Measurements from ENCODE around the gene GEMIN7. TPM values are rescaled to one million over a fixed set of nuclear protein-coding genes. Genes with fewer than 3 reads are reported as not detected.

The GEMIN7 gene
- total and polyA plus RNA-seq, 2 of the 13 experiments (the other 11 are each of a cell fraction or from before 2014, with no cell fraction given), result 24.1 to 30.6 TPM

- POLR2A ChIA-PET, result interaction anchor here (0.8 to 3.2 kb wide), 8 partner anchors 16 to 143 kb away, joined by 3 to 13 read pairs (median 5); partner anchors contain the start of genes BLOC1S3, CLASRP, CLPTM1 and GEMIN7
- intact Hi-C loops (cut with micrococcal nuclease; ENCODE audit: unreplicated experiment), result no loop called here
- no peak for TF ChIP-seq ZFAT (CRISPR knock-in tag; conservative IDR thresholded peaks at IDR 0.05)
- TF ChIP-seq KLF15 (CRISPR knock-in tag; IDR thresholded peaks at IDR 0.05; ENCODE audit: borderline replicate concordance), result no peak
- peak; percentile 27; the same call in 1 of the 2 replicates for TF ChIP-seq KLF6 (CRISPR knock-in tag; IDR thresholded peaks at IDR 0.05)
- TF ChIP-seq ZNF431 (CRISPR knock-in tag; IDR thresholded peaks at IDR 0.05; ENCODE audit: borderline replicate concordance, low read depth), result no peak
- TF ChIP-seq NFIC (IDR thresholded peaks at IDR 0.05; ENCODE audit: low read length), result no peak
- TF ChIP-seq, protein P1, sequence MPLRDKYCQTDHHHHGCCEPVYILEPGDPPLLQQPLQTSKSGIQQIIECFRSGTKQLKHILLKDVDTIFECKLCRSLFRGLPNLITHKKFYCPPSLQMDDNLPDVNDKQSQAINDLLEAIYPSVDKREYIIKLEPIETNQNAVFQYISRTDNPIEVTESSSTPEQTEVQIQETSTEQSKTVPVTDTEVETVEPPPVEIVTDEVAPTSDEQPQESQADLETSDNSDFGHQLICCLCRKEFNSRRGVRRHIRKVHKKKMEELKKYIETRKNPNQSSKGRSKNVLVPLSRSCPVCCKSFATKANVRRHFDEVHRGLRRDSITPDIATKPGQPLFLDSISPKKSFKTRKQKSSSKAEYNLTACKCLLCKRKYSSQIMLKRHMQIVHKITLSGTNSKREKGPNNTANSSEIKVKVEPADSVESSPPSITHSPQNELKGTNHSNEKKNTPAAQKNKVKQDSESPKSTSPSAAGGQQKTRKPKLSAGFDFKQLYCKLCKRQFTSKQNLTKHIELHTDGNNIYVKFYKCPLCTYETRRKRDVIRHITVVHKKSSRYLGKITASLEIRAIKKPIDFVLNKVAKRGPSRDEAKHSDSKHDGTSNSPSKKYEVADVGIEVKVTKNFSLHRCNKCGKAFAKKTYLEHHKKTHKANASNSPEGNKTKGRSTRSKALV (CRISPR knock-in tag; IDR thresholded peaks at IDR 0.05), result no peak
- no peak; the same call in 1 of the 2 replicates for TF ChIP-seq HDAC2 (CRISPR knock-in tag; IDR thresholded peaks at IDR 0.05)
- peak; percentile 10 for TF ChIP-seq AGO2 (optimal IDR thresholded peaks at IDR 0.05; ENCODE audit: low read depth, low read length)
- no peak for TF ChIP-seq JUNB (CRISPR knock-in tag; IDR thresholded peaks at IDR 0.05; ENCODE audit: borderline replicate concordance)
- TF ChIP-seq, protein P2, sequence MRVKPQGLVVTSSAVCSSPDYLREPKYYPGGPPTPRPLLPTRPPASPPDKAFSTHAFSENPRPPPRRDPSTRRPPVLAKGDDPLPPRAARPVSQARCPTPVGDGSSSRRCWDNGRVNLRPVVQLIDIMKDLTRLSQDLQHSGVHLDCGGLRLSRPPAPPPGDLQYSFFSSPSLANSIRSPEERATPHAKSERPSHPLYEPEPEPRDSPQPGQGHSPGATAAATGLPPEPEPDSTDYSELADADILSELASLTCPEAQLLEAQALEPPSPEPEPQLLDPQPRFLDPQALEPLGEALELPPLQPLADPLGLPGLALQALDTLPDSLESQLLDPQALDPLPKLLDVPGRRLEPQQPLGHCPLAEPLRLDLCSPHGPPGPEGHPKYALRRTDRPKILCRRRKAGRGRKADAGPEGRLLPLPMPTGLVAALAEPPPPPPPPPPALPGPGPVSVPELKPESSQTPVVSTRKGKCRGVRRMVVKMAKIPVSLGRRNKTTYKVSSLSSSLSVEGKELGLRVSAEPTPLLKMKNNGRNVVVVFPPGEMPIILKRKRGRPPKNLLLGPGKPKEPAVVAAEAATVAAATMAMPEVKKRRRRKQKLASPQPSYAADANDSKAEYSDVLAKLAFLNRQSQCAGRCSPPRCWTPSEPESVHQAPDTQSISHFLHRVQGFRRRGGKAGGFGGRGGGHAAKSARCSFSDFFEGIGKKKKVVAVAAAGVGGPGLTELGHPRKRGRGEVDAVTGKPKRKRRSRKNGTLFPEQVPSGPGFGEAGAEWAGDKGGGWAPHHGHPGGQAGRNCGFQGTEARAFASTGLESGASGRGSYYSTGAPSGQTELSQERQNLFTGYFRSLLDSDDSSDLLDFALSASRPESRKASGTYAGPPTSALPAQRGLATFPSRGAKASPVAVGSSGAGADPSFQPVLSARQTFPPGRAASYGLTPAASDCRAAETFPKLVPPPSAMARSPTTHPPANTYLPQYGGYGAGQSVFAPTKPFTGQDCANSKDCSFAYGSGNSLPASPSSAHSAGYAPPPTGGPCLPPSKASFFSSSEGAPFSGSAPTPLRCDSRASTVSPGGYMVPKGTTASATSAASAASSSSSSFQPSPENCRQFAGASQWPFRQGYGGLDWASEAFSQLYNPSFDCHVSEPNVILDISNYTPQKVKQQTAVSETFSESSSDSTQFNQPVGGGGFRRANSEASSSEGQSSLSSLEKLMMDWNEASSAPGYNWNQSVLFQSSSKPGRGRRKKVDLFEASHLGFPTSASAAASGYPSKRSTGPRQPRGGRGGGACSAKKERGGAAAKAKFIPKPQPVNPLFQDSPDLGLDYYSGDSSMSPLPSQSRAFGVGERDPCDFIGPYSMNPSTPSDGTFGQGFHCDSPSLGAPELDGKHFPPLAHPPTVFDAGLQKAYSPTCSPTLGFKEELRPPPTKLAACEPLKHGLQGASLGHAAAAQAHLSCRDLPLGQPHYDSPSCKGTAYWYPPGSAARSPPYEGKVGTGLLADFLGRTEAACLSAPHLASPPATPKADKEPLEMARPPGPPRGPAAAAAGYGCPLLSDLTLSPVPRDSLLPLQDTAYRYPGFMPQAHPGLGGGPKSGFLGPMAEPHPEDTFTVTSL (CRISPR knock-in tag; IDR thresholded peaks at IDR 0.05; ENCODE audit: borderline replicate concordance), result no peak
- TF ChIP-seq FOXK2 (IDR thresholded peaks at IDR 0.05), result no peak
- TF ChIP-seq KLF16 (CRISPR knock-in tag; IDR thresholded peaks at IDR 0.05), result 0 out of 4 replicates have a peak, but pooled peaks of 1 of the 2 experiments have one; percentile 31
- no peak for TF ChIP-seq ZNF691 (CRISPR knock-in tag; IDR thresholded peaks at IDR 0.05; ENCODE audit: borderline replicate concordance, low read depth)
- no peak for TF ChIP-seq ZNF83 (CRISPR knock-in tag; IDR thresholded peaks at IDR 0.05; ENCODE audit: borderline replicate concordance)
Measured at GRCh38 chr19:45097450-45097775, 18.4 kb downstream of the GEMIN7 start.

More at GRCh38 chr19:45097450-45097775, 18.4 kb downstream of the GEMIN7 start:
- WGBS (ENCODE audit: low lambda C conversion rate), result 32% methylated on average over 6 of the region's 7 CpGs
- Histone ChIP-seq H3K79me2 (ENCODE audit: insufficient read depth, low read length) (peaks cover 93% of the 10 kb centered on the region), H3K4me1 (ENCODE audit: insufficient read depth, low read length) (peaks cover 88% of the 10 kb centered on the region), H3K9ac (ENCODE audit: insufficient read depth, low read depth, low read length) (peak overlapping the region; percentile 69), H3K36me3 (replicated peaks in 1 of 2; ENCODE audit: control insufficient read depth in 1 of 2, insufficient read depth in 2 of 2, low read length in 2 of 2) (peaks cover 0 to 5% of the 10 kb centered on the region in 2 experiments; a peak in 2 of 5 replicates), H4K20me1 (ENCODE audit: insufficient read depth, low read length) (peaks cover 8% of the 10 kb centered on the region), H3K27ac (ENCODE audit: extremely low read length, insufficient read depth, low read length) (peak overlapping the region; percentile 74), H3K9me3 (ENCODE audit: low read length) (no peaks in the 10 kb centered on the region), H3K27me3 (ENCODE audit: control insufficient read depth in 1 of 2, insufficient read depth in 2 of 2, low read length in 2 of 2) (no peaks in the 10 kb centered on the region; a peak in 1 of 5 replicates), H3K4me3 (replicated peaks in 1 of 3; ENCODE audit: insufficient read depth in 1 of 3, low read depth in 2 of 3, low read length in 3 of 3) (peak overlapping the region in 1 of 3 experiments; percentile 58; a peak in 3 of 6 replicates), H2AFZ (ENCODE audit: low read length) (no peak overlapping the region), H3K4me2 (ENCODE audit: low read depth, low read length) (peak overlapping the region; percentile 85)
- DNase-seq (ENCODE audit: low spot score) (no peak), FAIRE-seq (no peak), ATAC-seq (no peak)
- in situ Hi-C loops (cut with HindIII; ENCODE audit: extremely low pct_ligation_motif_present, low pct_unique_long_range_greater_than_20kb), result no loop called here
- no TSS peak for BruUV-seq (replicated peaks)
- CTCF ChIA-PET (ENCODE audit: low intra/inter-chr PET ratio, low total read pairs), result no interaction called here
